OCI-LY7 (cell line): ENCODE measurements around the gene MTF1. TPM values are rescaled to one million over a fixed set of nuclear protein-coding genes. Genes with fewer than 3 reads are reported as not detected.
"Not testable (repeated sequence)": the region's sequence is repeated elsewhere in the genome, so short reads cannot be mapped to it uniquely, and the experiment has no call there.

Experiments used
- Bru-seq: library from RNA; stranded (reverse); fragments of 400-500 nt; gene quantifications from one replicate; lab custom pipeline; 2021; lab: Mats Ljungman, UMichigan
- BruChase-seq, 2 experiments: library from RNA; stranded (reverse); fragments of 400-500 nt; gene quantifications; one replicate each; lab custom pipeline; 2021; lab: Mats Ljungman, UMichigan
- BruUV-seq: library from RNA; stranded (reverse); fragments of 400-500 nt; replicated peaks from 2 replicates; lab custom pipeline; 2021; lab: Mats Ljungman, UMichigan
- CTCF ChIA-PET: fragments of 300-600 bp; sonication (Branson Sonifier 250); formaldehyde crosslinking; loops from one replicate; lab custom pipeline; 2022; ENCODE audit warnings: antibody characterized with exemption; ENCODE audit not compliant: unreplicated experiment; lab: Charles Lee
- POLR2A ChIA-PET: fragments of 300-600 bp; sonication (Branson Sonifier 250); formaldehyde crosslinking; loops from one replicate; lab custom pipeline; 2022; ENCODE audit warnings: antibody characterized with exemption; lab: Charles Lee
- DNase-seq: peaks from one replicate; pipeline ENCODE4 v3.0.0-alpha.2; 2015; ENCODE audit warnings: low spot score
- H2AFZ ChIP-seq: fragments of 200-600 bp; sonication (generic), shearing (Covaris generic); 2 replicates; pipeline ENCODE4 v1.6.1; 2014; ENCODE audit warnings: mild to moderate bottlenecking, antibody characterized with exemption, low read length, moderate library complexity
- H3K27ac ChIP-seq: fragments of 200-600 bp; sonication (generic); 2 replicates; pipeline ENCODE4 v1.5.1; 2014; ENCODE audit warnings: mixed run types, low read depth, mild to moderate bottlenecking, moderate library complexity, low read length, inconsistent platforms; ENCODE audit not compliant: poor library complexity, severe bottlenecking
- H3K36me3 ChIP-seq: fragments of 200-600 bp; sonication (generic); 2 replicates; pipeline ENCODE4 v1.6.1; 2014; ENCODE audit warnings: mild to moderate bottlenecking, antibody characterized with exemption, low read length, moderate library complexity, mixed read lengths; ENCODE audit not compliant: insufficient read depth
- H3K4me1 ChIP-seq: fragments of 200-600 bp; sonication (generic); 2 replicates; pipeline ENCODE4 v1.5.1; 2014; ENCODE audit warnings: mild to moderate bottlenecking, low read length; ENCODE audit not compliant: insufficient read depth, poor library complexity, severe bottlenecking
- H3K4me2 ChIP-seq: fragments of 200-600 bp; sonication (generic); 2 replicates; pipeline ENCODE4 v1.6.1; 2014; ENCODE audit warnings: mild to moderate bottlenecking, low read length
- H3K4me3 ChIP-seq: fragments of 200-600 bp; sonication (generic); 2 replicates; pipeline ENCODE4 v1.5.1; 2014; ENCODE audit warnings: mild to moderate bottlenecking, low read depth, low read length; ENCODE audit not compliant: poor library complexity, severe bottlenecking
- H3K79me2 ChIP-seq: fragments of 200-600 bp; sonication (generic); 2 replicates; pipeline ENCODE4 v1.6.1; 2016; ENCODE audit warnings: low read depth, mild to moderate bottlenecking, low read length, moderate library complexity, mixed read lengths; ENCODE audit not compliant: insufficient read depth
- H3K9me2 ChIP-seq: fragments of 200-600 bp; sonication (generic); 2 replicates; pipeline ENCODE4 v1.6.1; 2016; ENCODE audit warnings: mild to moderate bottlenecking, low read length, mixed read lengths; ENCODE audit not compliant: insufficient read depth
- H3K9me3 ChIP-seq: fragments of 200-600 bp; sonication (generic); 2 replicates; pipeline ENCODE4 v1.6.1; 2014; ENCODE audit warnings: mild to moderate bottlenecking, mixed run types, low read length, mixed read lengths
- H4K20me1 ChIP-seq: fragments of 200-600 bp; sonication (generic); 2 replicates; pipeline ENCODE4 v1.6.1; 2014; ENCODE audit warnings: mild to moderate bottlenecking, antibody characterized with exemption, low read length, moderate library complexity, mixed read lengths; ENCODE audit not compliant: insufficient read depth
- EZH2phosphoT487 ChIP-seq: fragments of 200-600 bp; sonication (generic); IDR thresholded peaks from 2 replicates; pipeline ENCODE4 v1.6.1; 2018; ENCODE audit warnings: low read depth, borderline replicate concordance, mild to moderate bottlenecking, mixed run types, antibody characterized with exemption, low read length, moderate library complexity, mixed read lengths
- intact Hi-C: fragments of 100-400 bp; cut with micrococcal nuclease; formaldehyde crosslinking; loops from one replicate; pipeline ENCODE4 v1.10.0; 2022; ENCODE audit not compliant: unreplicated experiment
- long read RNA-seq: library from polyadenylated mRNA; stranded (forward); transcript quantifications from one replicate; pipeline ENCODE4 v2.0.0, GENCODE V29; 2022
- total RNA-seq, 2 experiments: library from RNA; depleted of rRNA in 1 of 2; stranded (reverse); fragments of >200 nt in 1 of 2; shearing (Covaris generic) in 1 of 2; gene quantifications; 2 replicates each; pipeline ENCODE4 v1.2.3, GENCODE V29; 2014 to 2022
- TF ChIP-seq, protein P1 (sequence below): fragments of 200-600 bp; sonication (generic); conservative IDR thresholded peaks from 2 replicates; pipeline ENCODE4 v1.5.1; 2014; ENCODE audit warnings: mild to moderate bottlenecking, antibody characterized with exemption, low read length, moderate library complexity, mixed read lengths

MTF1 gene
- 1.6 and 1.8 TPM in 2 replicates for total RNA-seq (2014; rRNA removed; shearing (Covaris generic))
- 12.7 and 16.5 TPM in 2 replicates for total RNA-seq (2022)
- Bru-seq, nascent RNA, result percentile 70 among the genes with signal in this experiment
- percentile 67 among the genes with signal in this experiment for BruChase-seq, experiment 1, labeled RNA remaining after a 6-hour chase
- percentile 70 among the genes with signal in this experiment for BruChase-seq, experiment 2, labeled RNA remaining after a 2-hour chase
- long read RNA-seq, full-length matches to known transcripts, result 2 of 7 reads
- long read RNA-seq, partial matches to known transcripts, result 2 of 7 reads
- long read RNA-seq, other reads (novel, unspliced or antisense), result 3 of 7 reads

DNA sequence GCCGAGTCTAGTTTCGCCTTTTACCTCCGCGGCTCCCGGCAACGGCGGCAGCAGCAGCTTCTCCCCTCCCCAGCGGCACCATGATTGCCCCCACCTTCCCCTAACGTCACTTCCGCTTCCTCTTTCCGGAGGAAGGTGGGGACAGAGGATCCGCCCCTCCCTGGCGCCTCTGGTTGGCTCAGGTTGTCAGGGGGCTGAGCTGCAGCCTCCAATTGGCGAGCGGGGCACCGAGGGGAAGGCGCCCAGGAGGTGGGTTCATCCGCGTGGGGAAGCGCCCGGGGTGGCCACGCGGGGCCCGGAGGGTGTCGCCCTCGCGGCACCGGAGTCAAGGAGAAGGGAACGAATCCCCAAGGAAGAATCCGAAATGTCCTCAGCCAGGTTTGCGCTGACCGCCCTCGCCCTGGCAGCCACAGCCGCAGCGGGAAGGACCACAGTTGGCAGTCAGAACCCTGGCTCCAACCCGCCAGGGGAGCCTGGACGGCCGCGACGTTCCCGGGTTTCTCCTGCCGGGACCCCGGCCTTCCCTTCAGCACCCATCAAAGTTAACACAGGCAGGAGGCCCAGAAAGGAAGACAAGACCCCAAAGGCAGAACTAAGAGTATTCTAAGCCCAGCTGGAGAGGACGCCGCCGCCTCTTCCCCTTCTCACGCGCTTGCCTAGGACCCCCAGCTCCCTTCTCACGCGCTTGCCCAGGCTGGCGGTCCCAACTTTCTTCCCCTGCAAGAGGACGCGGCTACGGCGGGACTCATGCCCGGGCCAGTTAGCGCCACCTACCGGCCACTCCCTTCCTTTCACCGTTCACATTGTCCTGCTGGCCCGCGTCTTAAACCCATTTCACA, at the start of gene MTF1:
MTF1 (minus strand) TSS at position 86 of the 839 bp plus-strand sequence. CDS start 1,934 bp downstream, outside the sequence.
- peak; percentile 98 for DNase-seq
- peaks cover 13% of the 10 kb centered on the region; the same call in 1 of the 2 replicates for H4K20me1 ChIP-seq
- peak within 1 kb of the TSS; percentile 94 for H3K4me2 ChIP-seq
- peaks cover 25% of the 10 kb centered on the region for H3K4me1 ChIP-seq
- peaks cover 19% of the 10 kb centered on the region; the same call in 1 of the 2 replicates for H3K79me2 ChIP-seq
- CTCF ChIA-PET, result interaction anchor here (0.6 to 1.0 kb wide), 4 partner anchors 9 to 196 kb away, joined by 3 to 22 read pairs (median 4); partner anchors contain the start of genes C1orf122 and YRDC
- H3K9me3 ChIP-seq, result no peaks in the 10 kb centered on the region
- intact Hi-C loops, result loop anchor here (2.0 kb wide), 2 partner anchors 49 to 167 kb away; partner anchors contain the start of gene CDCA8
- H3K36me3 ChIP-seq, result peaks cover 53% of the 10 kb centered on the region
- TF ChIP-seq EZH2phosphoT487, result no peak
- TF ChIP-seq, protein P1, sequence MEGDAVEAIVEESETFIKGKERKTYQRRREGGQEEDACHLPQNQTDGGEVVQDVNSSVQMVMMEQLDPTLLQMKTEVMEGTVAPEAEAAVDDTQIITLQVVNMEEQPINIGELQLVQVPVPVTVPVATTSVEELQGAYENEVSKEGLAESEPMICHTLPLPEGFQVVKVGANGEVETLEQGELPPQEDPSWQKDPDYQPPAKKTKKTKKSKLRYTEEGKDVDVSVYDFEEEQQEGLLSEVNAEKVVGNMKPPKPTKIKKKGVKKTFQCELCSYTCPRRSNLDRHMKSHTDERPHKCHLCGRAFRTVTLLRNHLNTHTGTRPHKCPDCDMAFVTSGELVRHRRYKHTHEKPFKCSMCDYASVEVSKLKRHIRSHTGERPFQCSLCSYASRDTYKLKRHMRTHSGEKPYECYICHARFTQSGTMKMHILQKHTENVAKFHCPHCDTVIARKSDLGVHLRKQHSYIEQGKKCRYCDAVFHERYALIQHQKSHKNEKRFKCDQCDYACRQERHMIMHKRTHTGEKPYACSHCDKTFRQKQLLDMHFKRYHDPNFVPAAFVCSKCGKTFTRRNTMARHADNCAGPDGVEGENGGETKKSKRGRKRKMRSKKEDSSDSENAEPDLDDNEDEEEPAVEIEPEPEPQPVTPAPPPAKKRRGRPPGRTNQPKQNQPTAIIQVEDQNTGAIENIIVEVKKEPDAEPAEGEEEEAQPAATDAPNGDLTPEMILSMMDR, result peak; percentile 90
- H3K9me2 ChIP-seq, result no peaks in the 10 kb centered on the region
- peak within 1 kb of the TSS; percentile 71 for H3K27ac ChIP-seq
- POLR2A ChIA-PET, result interaction anchor here (0.6 to 2.2 kb wide), 8 partner anchors 9 to 168 kb away, joined by 3 to 11 read pairs (median 6); partner anchors contain the start of genes C1orf122, CDCA8 and YRDC
- peak within 1 kb of the TSS; percentile 84 for H3K4me3 ChIP-seq
- BruUV-seq, result TSS peak; percentile 95
- H2AFZ ChIP-seq, result peak within 1 kb of the TSS; percentile 58

DNA sequence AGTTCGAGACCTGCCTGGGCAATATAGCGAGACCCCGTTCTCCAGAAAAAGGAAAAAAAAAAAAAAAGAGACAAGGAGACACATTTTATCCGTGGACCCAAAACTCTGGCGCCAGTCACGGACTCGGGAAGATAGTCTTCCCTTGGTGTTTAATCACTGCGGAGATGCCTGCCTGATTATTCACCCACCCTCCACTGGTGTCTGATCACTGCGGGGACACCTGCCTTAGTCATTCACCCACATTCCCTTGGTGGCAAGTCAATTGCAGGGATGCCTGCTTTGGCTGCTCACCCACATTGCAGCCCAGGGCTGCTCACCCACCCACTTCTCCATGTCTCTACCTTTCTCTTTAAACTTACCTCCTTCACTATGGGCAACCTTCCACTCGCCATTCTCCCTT, 49.1 kb upstream of the MTF1 start:
- peaks cover 16% of the 10 kb centered on the region; the same call in 1 of the 2 replicates for H3K79me2 ChIP-seq

DNA sequence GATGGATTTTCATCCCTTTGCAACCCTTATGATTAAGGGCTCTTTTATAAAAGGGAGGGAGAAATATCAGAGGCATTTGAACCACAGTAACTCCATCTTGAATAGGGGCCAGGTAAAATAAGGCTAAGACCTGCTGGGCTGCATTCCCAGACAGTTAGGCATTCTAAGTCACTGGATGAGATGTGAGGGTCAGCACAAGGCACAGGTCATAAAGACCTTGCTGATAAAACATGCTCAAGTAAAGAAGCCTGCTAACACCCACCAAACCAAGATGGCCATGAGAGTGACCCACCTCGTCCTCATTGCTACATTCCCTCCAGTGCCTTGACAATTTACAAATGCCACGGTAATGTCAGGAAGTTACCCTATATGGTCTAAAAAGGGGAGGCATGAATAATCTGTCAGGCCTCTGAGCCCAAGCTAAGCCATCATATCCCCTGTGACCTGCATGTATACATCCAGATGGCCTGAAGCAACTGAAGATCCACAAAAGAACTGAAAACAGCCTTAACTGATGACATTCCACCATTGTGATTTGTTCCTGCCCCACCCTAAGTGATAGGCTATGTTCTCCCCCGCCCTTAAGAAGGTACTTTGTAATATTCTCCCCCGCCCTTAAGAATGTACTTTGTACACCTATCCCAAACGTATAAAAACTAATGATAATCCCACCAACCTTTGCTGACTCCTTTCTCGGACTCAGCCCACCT, 48.2 kb upstream of the MTF1 start:
- Histone ChIP-seq H3K79me2 (peaks cover 19% of the 10 kb centered on the region; the same call in 1 of the 2 replicates), H3K9me3 (peaks cover 19% of the 10 kb centered on the region), H3K36me3 (peaks cover 86% of the 10 kb centered on the region)
- DNase-seq, H3K4me3 ChIP-seq, H3K27ac ChIP-seq, H2AFZ ChIP-seq, BruUV-seq, POLR2A ChIA-PET, H3K4me1 ChIP-seq, intact Hi-C loops, H4K20me1 ChIP-seq, H3K4me2 ChIP-seq, CTCF ChIA-PET, H3K9me2 ChIP-seq: not testable (repeated sequence)

More for the DNA sequence above, 49.1 kb upstream of the MTF1 start:
- Histone ChIP-seq H3K36me3 (peaks cover 87% of the 10 kb centered on the region), H3K9me3 (peaks cover 19% of the 10 kb centered on the region)
- H3K4me2 ChIP-seq, DNase-seq, H3K27ac ChIP-seq, intact Hi-C loops, H3K4me3 ChIP-seq, H3K9me2 ChIP-seq, BruUV-seq, H2AFZ ChIP-seq, H3K4me1 ChIP-seq, CTCF ChIA-PET, H4K20me1 ChIP-seq: not testable (repeated sequence)
- POLR2A ChIA-PET, result interaction anchor here (0.6 kb wide), 1 partner anchor 8 kb away, joined by 4 read pairs; no protein-coding TSS in a partner anchor

DNA sequence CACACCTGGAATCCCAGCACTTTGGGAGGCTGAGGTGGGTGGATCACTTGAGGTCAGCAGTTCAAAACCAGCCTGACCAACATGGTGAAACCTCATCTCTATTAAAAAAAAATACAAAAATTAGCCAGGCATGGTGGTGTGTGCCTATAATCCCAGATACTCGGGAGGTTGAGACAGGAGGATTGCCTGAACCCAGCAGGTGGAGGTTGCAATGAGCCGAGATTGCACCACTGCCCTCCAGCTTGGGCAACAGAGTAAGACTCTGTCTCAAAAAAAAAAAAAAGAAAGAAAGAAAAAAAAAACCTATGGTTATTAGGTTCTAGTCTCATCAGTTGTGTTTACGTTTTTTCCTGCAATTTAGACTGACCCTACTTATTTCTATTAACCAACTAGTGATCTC, 47.2 kb upstream of the MTF1 start:
- POLR2A ChIA-PET, H3K4me1 ChIP-seq, CTCF ChIA-PET, BruUV-seq, DNase-seq, H3K9me2 ChIP-seq, H3K4me2 ChIP-seq, intact Hi-C loops, H3K27ac ChIP-seq, H4K20me1 ChIP-seq, H3K4me3 ChIP-seq, H2AFZ ChIP-seq: not testable (repeated sequence)
- Histone ChIP-seq H3K9me3 (peaks cover 19% of the 10 kb centered on the region), H3K36me3 (peaks cover 76% of the 10 kb centered on the region), H3K79me2 (peaks cover 20% of the 10 kb centered on the region; the same call in 1 of the 2 replicates)
